ENCODE data around the gene NR4A1. TPM values are rescaled to one million over a fixed set of nuclear protein-coding genes. Genes with fewer than 3 reads are reported as not detected.

The NR4A1 gene
- total and polyA plus RNA-seq, 4 donors = 45.1 to 77.9 (median 62.0) TPM

- Histone ChIP-seq H3K27me3 (ENCODE audit: control insufficient read depth in 3 of 3, insufficient read depth in 3 of 3, low read length in 2 of 3) (peaks cover 0 to 2% (median 0%) of the 10 kb centered on the region in 3 donors), H3K9me3 (ENCODE audit: control insufficient read depth in 4 of 4, insufficient read depth in 3 of 4, low read length in 3 of 4) (no peaks in the 10 kb centered on the region), H3K27ac (ENCODE audit: low read depth in 1 of 2, low read length in 1 of 2) (no peak overlapping the region), H3K9ac (ENCODE audit: insufficient read depth in 1 of 2, low read length in 2 of 2) (no peak overlapping the region), H3K36me3 (ENCODE audit: control insufficient read depth in 4 of 4, insufficient read depth in 4 of 4, low read length in 4 of 4) (no peaks in the 10 kb centered on the region), H3K4me3 (no peak overlapping the region), H3K4me1 (ENCODE audit: control insufficient read depth in 5 of 5, insufficient read depth in 5 of 5, low read length in 5 of 5) (peaks cover 5 to 18% (median 6%) of the 10 kb centered on the region in 5 donors)
- DNase-seq = no peak
- 67 to 70% methylated on average over 8 of the region's 8 CpGs for WGBS, 2 donors
- TF ChIP-seq, protein P1, sequence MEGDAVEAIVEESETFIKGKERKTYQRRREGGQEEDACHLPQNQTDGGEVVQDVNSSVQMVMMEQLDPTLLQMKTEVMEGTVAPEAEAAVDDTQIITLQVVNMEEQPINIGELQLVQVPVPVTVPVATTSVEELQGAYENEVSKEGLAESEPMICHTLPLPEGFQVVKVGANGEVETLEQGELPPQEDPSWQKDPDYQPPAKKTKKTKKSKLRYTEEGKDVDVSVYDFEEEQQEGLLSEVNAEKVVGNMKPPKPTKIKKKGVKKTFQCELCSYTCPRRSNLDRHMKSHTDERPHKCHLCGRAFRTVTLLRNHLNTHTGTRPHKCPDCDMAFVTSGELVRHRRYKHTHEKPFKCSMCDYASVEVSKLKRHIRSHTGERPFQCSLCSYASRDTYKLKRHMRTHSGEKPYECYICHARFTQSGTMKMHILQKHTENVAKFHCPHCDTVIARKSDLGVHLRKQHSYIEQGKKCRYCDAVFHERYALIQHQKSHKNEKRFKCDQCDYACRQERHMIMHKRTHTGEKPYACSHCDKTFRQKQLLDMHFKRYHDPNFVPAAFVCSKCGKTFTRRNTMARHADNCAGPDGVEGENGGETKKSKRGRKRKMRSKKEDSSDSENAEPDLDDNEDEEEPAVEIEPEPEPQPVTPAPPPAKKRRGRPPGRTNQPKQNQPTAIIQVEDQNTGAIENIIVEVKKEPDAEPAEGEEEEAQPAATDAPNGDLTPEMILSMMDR (IDR thresholded peaks at IDR 0.05; ENCODE audit: control extremely low read depth, extremely low read depth) = no peak
- no peak for ATAC-seq (ENCODE audit: insufficient read depth, low FRiP score)
These were observed 15.3 kb downstream of the NR4A1 start for GRCh38 chr12:52066346-52067080.

DNA sequence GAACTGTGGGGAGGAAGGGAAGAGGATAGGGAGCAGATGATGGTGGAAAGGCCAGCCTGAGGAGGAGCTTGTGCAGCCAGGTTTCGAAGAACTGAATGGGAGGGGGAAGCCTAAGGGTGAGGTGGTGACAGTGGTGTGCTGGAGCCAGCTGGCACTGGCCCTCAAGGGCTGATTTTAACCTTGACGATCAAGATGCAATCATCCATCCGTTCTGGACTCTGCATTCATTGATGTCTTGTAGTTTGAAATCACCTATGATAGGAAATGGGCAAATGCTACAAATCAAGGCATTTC, 15.8 kb downstream of the NR4A1 start:
- no peak overlapping the region for H3K27ac ChIP-seq (ENCODE audit: low read depth in 1 of 2, low read length in 1 of 2)
- whole genome bisulfite sequencing, 2 donors = 68 to 82% methylated on average over 3 of the region's 3 CpGs
- H3K4me1 ChIP-seq (ENCODE audit: control insufficient read depth in 5 of 5, insufficient read depth in 5 of 5, low read length in 5 of 5) = peaks cover 2 to 18% (median 5%) of the 10 kb centered on the region in 5 donors
- ATAC-seq (ENCODE audit: insufficient read depth, low FRiP score) (no peak), DNase-seq (no peak)
- H3K4me3 ChIP-seq = no peak overlapping the region
- TF ChIP-seq, protein P1 (IDR thresholded peaks at IDR 0.05; ENCODE audit: control extremely low read depth, extremely low read depth) = no peak
- H3K27me3 ChIP-seq (ENCODE audit: control insufficient read depth in 3 of 3, insufficient read depth in 3 of 3, low read length in 2 of 3) = peaks cover 0 to 2% (median 0%) of the 10 kb centered on the region in 3 donors
- H3K36me3 ChIP-seq (ENCODE audit: control insufficient read depth in 4 of 4, insufficient read depth in 4 of 4, low read length in 4 of 4) = no peaks in the 10 kb centered on the region
- no peak overlapping the region for H3K9ac ChIP-seq (ENCODE audit: insufficient read depth in 1 of 2, low read length in 2 of 2)
- H3K9me3 ChIP-seq (ENCODE audit: control insufficient read depth in 4 of 4, insufficient read depth in 3 of 4, low read length in 3 of 4) = no peaks in the 10 kb centered on the region

DNA sequence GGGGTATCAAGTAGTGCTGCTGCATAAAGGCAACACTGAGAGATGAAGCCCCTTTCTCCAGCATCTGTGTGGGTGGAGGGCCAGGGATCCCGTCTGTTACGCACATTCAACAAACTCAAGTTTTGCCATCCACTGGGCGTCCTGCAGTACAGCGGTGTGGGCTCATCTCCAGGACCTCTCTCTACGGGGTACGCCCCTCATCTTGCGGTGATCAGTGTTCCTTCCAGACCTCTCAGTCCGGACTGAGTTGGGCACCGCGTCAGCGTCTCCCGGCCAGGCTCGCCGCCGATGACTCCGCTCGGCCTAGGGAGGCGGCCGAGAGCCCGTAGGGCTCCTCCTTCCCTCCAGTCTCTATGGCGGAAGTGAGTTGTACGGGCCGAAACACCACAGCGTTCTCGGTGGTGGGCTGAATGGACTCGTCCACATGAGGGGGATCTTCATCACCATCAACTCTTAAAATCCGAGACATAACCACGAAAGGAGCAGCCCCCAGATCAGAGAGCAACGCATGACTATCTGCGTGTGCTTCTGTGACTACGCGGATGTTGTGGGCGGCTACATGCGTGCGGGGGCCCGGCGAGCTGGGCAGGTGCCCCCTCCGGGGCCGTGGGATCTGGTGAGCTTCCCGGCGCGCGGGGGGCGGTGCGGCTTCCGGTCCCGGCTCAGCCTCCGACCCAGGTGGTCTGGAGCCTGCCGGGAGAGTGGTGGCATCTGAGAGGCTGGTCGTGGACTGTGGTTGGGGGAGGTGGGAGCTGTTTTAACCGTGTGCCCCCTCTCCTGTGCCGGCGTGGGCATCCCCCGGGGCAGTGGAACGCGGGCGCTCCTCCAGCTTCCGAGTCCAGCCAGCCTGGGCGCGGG, 18.3 kb downstream of the NR4A1 start, which contains the start of gene ATG101:
Gene ATG101, plus strand, starts transcription at position 652 of the 858 bp plus-strand sequence. CDS start 3,673 bp downstream, outside the sequence.
- DNase-seq (peak; percentile 93 to 97 (median 97)), ATAC-seq (ENCODE audit: insufficient read depth, low FRiP score) (peak; percentile 97)
- Histone ChIP-seq H3K4me1 (ENCODE audit: control insufficient read depth in 5 of 5, insufficient read depth in 5 of 5, low read length in 5 of 5) (peaks cover 5 to 18% (median 6%) of the 10 kb centered on the region in 5 donors), H3K9ac (ENCODE audit: insufficient read depth in 1 of 2, low read length in 2 of 2) (peak within 1 kb of the TSS; percentile 87 to 89), H3K27ac (ENCODE audit: low read depth in 1 of 2, low read length in 1 of 2) (peak within 1 kb of the TSS; percentile 81 to 97), H3K27me3 (ENCODE audit: control insufficient read depth in 3 of 3, insufficient read depth in 3 of 3, low read length in 2 of 3) (peaks cover 0 to 2% (median 0%) of the 10 kb centered on the region in 3 donors), H3K9me3 (ENCODE audit: control insufficient read depth in 4 of 4, insufficient read depth in 3 of 4, low read length in 3 of 4) (no peaks in the 10 kb centered on the region), H3K4me3 (peak within 1 kb of the TSS; percentile 97), H3K36me3 (ENCODE audit: control insufficient read depth in 4 of 4, insufficient read depth in 4 of 4, low read length in 4 of 4) (peaks cover 0 to 20% (median 13%) of the 10 kb centered on the region in 4 donors)
- WGBS, 2 donors = 1% methylated on average over 56 to 60 of the region's 60 CpGs
- TF ChIP-seq, protein P1 (IDR thresholded peaks at IDR 0.05; ENCODE audit: control extremely low read depth, extremely low read depth) = peak; percentile 54
